Breast epithelium (tissue), 3 donors: ENCODE data around the gene ITPRIP.

Experiments
- CTCF ChIP-seq, 3 donors: fragments of 450-650 bp; IDR thresholded peaks; one replicate each; pipeline ENCODE4 v1.5.1; 2016 to 2017; ENCODE audit warnings: antibody characterized with exemption in 3 of 3, mild to moderate bottlenecking in 3 of 3, moderate library complexity in 3 of 3
- POLR2A ChIP-seq: fragments of 450-650 bp; IDR thresholded peaks from one replicate; pipeline ENCODE4 v1.6.1; 2016; ENCODE audit warnings: antibody characterized with exemption, mild to moderate bottlenecking, moderate library complexity

GRCh38 chr10:104351919-104352318, 13.7 kb upstream of the ITPRIP start:
- no peak for TF ChIP-seq CTCF (IDR thresholded peaks at IDR 0.05)
- no peak for TF ChIP-seq POLR2A
